SK-N-MC (cell line): ENCODE measurements around the gene HAPSTR1.

Source experiments
- EZH2 ChIP-seq: fragments of 200-600 bp; sonication (generic); IDR thresholded peaks from one replicate; pipeline ENCODE4 v1.6.1; 2017; ENCODE audit warnings: antibody characterized with exemption
- POLR2AphosphoS5 ChIP-seq: IDR thresholded peaks from 2 replicates; pipeline ENCODE4 v1.6.1; 2012; ENCODE audit warnings: mild to moderate bottlenecking, low read depth, low read length, borderline replicate concordance

- TF ChIP-seq EZH2 (no peak), POLR2AphosphoS5 (no peak)
Measured at GRCh38 chr16:9082422-9082821, 9.0 kb upstream of the HAPSTR1 start.
